K562 (cell line): ENCODE measurements around the gene IL17RA. TPM values are rescaled to one million over a fixed set of nuclear protein-coding genes. Genes with fewer than 3 reads are reported as not detected.

ENCODE experiments used
- ATAC-seq: fragments of 200-7000 bp; cut with Tn5 transposase; 3 replicates; pipeline ENCODE4 v1.9.1; 2020; ENCODE audit warnings: moderate library complexity
- BruUV-seq: library from RNA; stranded (reverse); fragments of 400-500 nt; replicated peaks from 2 replicates; lab custom pipeline; 2021; lab: Mats Ljungman, UMichigan
- CTCF ChIA-PET: fragments of 300-600 bp; formaldehyde crosslinking; extraction: SDS; loops from one replicate; lab custom pipeline; 2021; ENCODE audit warnings: low intra/inter-chr PET ratio; lab: Yijun Ruan, JAX
- POLR2A ChIA-PET: fragments of 300-600, 350-650 bp; sonication (Branson Sonifier 250); formaldehyde crosslinking; extraction: SDS; loops from one replicate; lab custom pipeline; 2021; ENCODE audit warnings: antibody characterized with exemption, inconsistent platforms; lab: Yijun Ruan, JAX
- DNase-seq, 4 experiments: peaks; one replicate each; pipeline versions ENCODE4 v3.0.0 to v3.0.0-alpha.2; 2011 to 2018; ENCODE audit warnings: low spot score in 3 of 4, mixed read lengths in 3 of 4; ENCODE audit errors: extremely low read depth in 1 of 4
- FAIRE-seq: peaks from 2 replicates; lab custom pipeline; 2011; peaks lifted over from hg19 to GRCh38; lab: Jason Lieb, UNC
- H2AFZ ChIP-seq: 2 replicates; pipeline ENCODE4 v1.6.0; 2011; ENCODE audit warnings: low read depth, low read length, control low read depth, inconsistent platforms
- H3K27ac ChIP-seq: fragments of 200-600 bp; 3 replicates; pipeline ENCODE4 v1.8.0; 2011; ENCODE audit warnings: low read depth, mild to moderate bottlenecking, control low read depth, inconsistent platforms, low read length, moderate library complexity, mixed read lengths; ENCODE audit errors: extremely low read depth
- H3K27me3 ChIP-seq, 2 experiments: fragments of 300-600 bp in 1 of 2; 2 replicates in 1 of 2; 3 replicates in 1 of 2; pipeline versions ENCODE4 v1.6.0 to v1.8.0; 2011; ENCODE audit warnings: inconsistent platforms in 2 of 2, low read length in 2 of 2, mild to moderate bottlenecking in 1 of 2, mixed read lengths in 1 of 2, moderate library complexity in 1 of 2; ENCODE audit not compliant: control insufficient read depth in 2 of 2, insufficient read depth in 2 of 2
- H3K36me3 ChIP-seq: fragments of 300-600 bp; 3 replicates; pipeline ENCODE4 v1.8.0; 2011; ENCODE audit warnings: mild to moderate bottlenecking, low read length, inconsistent platforms; ENCODE audit not compliant: control insufficient read depth, insufficient read depth
- H3K4me1 ChIP-seq, 2 experiments: fragments of 200-600 bp in 1 of 2; replicated peaks in 1 of 2; 2 replicates in 1 of 2; 3 replicates in 1 of 2; pipeline versions ENCODE4 v1.5.1 to v1.8.0; 2011; ENCODE audit warnings: inconsistent platforms in 2 of 2, low read length in 2 of 2, mild to moderate bottlenecking in 1 of 2, mixed read lengths in 1 of 2, moderate library complexity in 1 of 2; ENCODE audit not compliant: control insufficient read depth in 2 of 2, insufficient read depth in 2 of 2
- H3K4me2 ChIP-seq: 2 replicates; pipeline ENCODE4 v1.6.1; 2011; ENCODE audit warnings: low read length, control low read depth, inconsistent platforms, mixed read lengths; ENCODE audit not compliant: insufficient read depth
- H3K4me3 ChIP-seq: fragments of 200-600 bp; sonication (generic), shearing (Covaris generic); 2 replicates; pipeline ENCODE4 v1.5.1; 2016; ENCODE audit warnings: control low read depth, inconsistent platforms
- H3K79me2 ChIP-seq: fragments of 200-600 bp; 3 replicates; pipeline ENCODE4 v1.8.0; 2011; ENCODE audit warnings: low read length, inconsistent platforms; ENCODE audit not compliant: control insufficient read depth, insufficient read depth
- H3K9ac ChIP-seq, 2 experiments: 2 replicates each; pipeline versions ENCODE4 v1.6.0 to v1.6.1; 2011; ENCODE audit warnings: low read depth in 2 of 2, low read length in 2 of 2, control low read depth in 1 of 2, inconsistent platforms in 1 of 2, mild to moderate bottlenecking in 1 of 2, mixed read lengths in 1 of 2; ENCODE audit not compliant: insufficient read depth in 1 of 2
- H3K9me1 ChIP-seq: one replicate; pipeline ENCODE4 v1.6.0; 2011; ENCODE audit warnings: inconsistent platforms, mild to moderate bottlenecking, low read length, moderate library complexity; ENCODE audit not compliant: control insufficient read depth, insufficient read depth
- H3K9me3 ChIP-seq: replicated peaks from 2 replicates; pipeline ENCODE4 v1.5.1; 2011; ENCODE audit warnings: low read depth, low read length, inconsistent platforms; ENCODE audit not compliant: control insufficient read depth, insufficient read depth
- H4K20me1 ChIP-seq: replicated peaks from 2 replicates; pipeline ENCODE4 v1.6.1; 2011; ENCODE audit warnings: low read length, inconsistent platforms, mixed read lengths; ENCODE audit not compliant: control insufficient read depth, insufficient read depth
- TEAD2 ChIP-seq: fragments of 450-650 bp; IDR thresholded peaks from 2 replicates; pipeline ENCODE4 v1.6.1; 2016; ENCODE audit warnings: missing genetic modification characterization, control low read depth, missing compliant biosample characterization
- WGBS: fragments of 100-300 bp; shearing (Covaris generic); methylation state at CpG from one replicate; pipeline ENCODE4 v1.1.6; 2016; ENCODE audit warnings: low coverage, mixed read lengths; ENCODE audit not compliant: insufficient coverage; ENCODE audit errors: missing lambda C conversion rate; 5-methylcytosine and 5-hydroxymethylcytosine counted together
- in situ Hi-C: fragments of 300-500 bp; cut with MboI; formaldehyde crosslinking; loops from 4 replicates; pipeline ENCODE4 v1.15.0; 2018; ENCODE audit warnings: inconsistent platforms, mixed read lengths
- intact Hi-C: fragments of 100-400 bp; cut with micrococcal nuclease; formaldehyde crosslinking; loops from 2 replicates; pipeline ENCODE4 v1.14.2; 2022
- polyA plus RNA-seq, 8 experiments: library from polyadenylated mRNA; depleted of rRNA in 4 of 8; stranded (reverse) in 5 of 8; unstranded in 3 of 8; fragments of >200 nt; fragmentation: Nextera tagmentation in 2 of 8; fragmentation: Illumina TruSeq in 1 of 8; extraction: Ambion mirVana in 2 of 8; extraction: Trizol in 1 of 8; gene quantifications; 2 replicates each; pipeline versions ENCODE4 v1.2.1 to v1.2.3, GENCODE V29; 2011 to 2014; ENCODE audit warnings: inconsistent platforms in 1 of 8, missing spikeins in 1 of 8
- total RNA-seq, 7 experiments: library from RNA; depleted of rRNA in 6 of 7; stranded (reverse); fragments of >200 nt in 6 of 7; fragmentation: Illumina TruSeq in 2 of 7; extraction: Trizol in 2 of 7; gene quantifications; 2 replicates each; pipeline versions ENCODE4 v1.2.1 to v1.2.3, GENCODE V29; 2011 to 2021; ENCODE audit warnings: low replicate concordance in 1 of 7
- TF ChIP-seq, protein P1 (sequence below), 3 experiments: IDR thresholded peaks in 2 of 3; conservative IDR thresholded peaks in 1 of 3; 2 replicates each; pipeline ENCODE4 v1.5.1; 2011 to 2012; ENCODE audit warnings: low read length in 3 of 3, mild to moderate bottlenecking in 3 of 3, control low read depth in 2 of 3, improper control_type of control experiment in 1 of 3, inconsistent platforms in 1 of 3, low read depth in 1 of 3, mixed read lengths in 1 of 3, moderate library complexity in 1 of 3; ENCODE audit not compliant: insufficient read depth in 2 of 3

IL17RA gene
- total and polyA plus RNA-seq, 9 of the 15 experiments (the other 6 are each of a cell fraction or from before 2014, with no cell fraction given) = 0.17 to 11.8 (median 3.7) TPM

DNA sequence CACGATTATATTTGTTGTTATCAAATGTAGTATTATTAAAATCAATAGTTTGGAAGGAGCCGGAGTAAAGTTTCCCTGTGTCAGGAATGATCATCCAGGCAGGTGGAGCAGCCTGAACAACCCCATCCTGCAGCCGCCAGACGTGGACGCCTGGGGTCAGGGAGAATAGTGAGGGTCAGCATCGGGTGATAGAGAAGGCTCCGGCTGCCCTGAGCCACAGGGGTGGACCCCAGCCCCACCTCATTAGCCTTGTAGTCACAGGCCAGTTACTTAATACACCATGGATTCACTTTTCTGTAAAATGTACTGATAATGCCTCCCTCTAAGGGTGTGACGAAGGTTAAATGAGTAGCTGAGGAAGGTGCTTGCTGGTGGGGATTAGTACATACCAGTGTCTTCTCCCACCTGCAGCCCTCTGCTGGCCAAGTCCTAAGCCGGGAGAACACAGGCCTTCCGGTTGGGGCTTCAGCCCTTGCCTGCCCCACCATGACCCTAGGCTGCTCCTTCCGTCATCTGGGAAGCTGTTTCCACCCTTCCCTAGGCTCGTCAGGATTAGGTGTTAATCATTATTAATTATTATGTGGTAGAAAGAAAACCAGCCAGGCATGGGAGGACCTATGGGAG is 21.5 kb downstream of the IL17RA start:
- WGBS = 77% methylated on average over 12 of the region's 12 CpGs
- peaks cover 36% of the 10 kb centered on the region; the same call in 2 of the 3 replicates for H3K36me3 ChIP-seq
- no peaks in the 10 kb centered on the region for H3K9me1 ChIP-seq
- ChIA-PET POLR2A (interaction anchor here (1.1 kb wide), 1 partner anchor 11 kb away, joined by 4 read pairs; no protein-coding TSS in a partner anchor), CTCF (no interaction called here)
- H3K4me3 ChIP-seq = no peak overlapping the region
- peak; percentile 60 for ATAC-seq
- TF ChIP-seq, protein P1, sequence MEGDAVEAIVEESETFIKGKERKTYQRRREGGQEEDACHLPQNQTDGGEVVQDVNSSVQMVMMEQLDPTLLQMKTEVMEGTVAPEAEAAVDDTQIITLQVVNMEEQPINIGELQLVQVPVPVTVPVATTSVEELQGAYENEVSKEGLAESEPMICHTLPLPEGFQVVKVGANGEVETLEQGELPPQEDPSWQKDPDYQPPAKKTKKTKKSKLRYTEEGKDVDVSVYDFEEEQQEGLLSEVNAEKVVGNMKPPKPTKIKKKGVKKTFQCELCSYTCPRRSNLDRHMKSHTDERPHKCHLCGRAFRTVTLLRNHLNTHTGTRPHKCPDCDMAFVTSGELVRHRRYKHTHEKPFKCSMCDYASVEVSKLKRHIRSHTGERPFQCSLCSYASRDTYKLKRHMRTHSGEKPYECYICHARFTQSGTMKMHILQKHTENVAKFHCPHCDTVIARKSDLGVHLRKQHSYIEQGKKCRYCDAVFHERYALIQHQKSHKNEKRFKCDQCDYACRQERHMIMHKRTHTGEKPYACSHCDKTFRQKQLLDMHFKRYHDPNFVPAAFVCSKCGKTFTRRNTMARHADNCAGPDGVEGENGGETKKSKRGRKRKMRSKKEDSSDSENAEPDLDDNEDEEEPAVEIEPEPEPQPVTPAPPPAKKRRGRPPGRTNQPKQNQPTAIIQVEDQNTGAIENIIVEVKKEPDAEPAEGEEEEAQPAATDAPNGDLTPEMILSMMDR (IDR thresholded peaks at IDR 0.05 in 2 of 3, conservative IDR thresholded peaks at IDR 0.05 in 1 of 3; ENCODE audit: insufficient read depth in 2 of 3, low read depth in 1 of 3, low read length in 3 of 3) = 0 out of 6 replicates have a peak, but pooled peaks of 1 of the 3 experiments have one; percentile 21
- TF ChIP-seq TEAD2 = no peak
- no peaks in the 10 kb centered on the region; the same call in 1 of the 2 replicates for H4K20me1 ChIP-seq
- intact Hi-C loops = no loop called here
- H2AFZ ChIP-seq = no peak overlapping the region
- in situ Hi-C loops = no loop called here
- no peaks in the 10 kb centered on the region for H3K27me3 ChIP-seq
- H3K79me2 ChIP-seq = no peaks in the 10 kb centered on the region
- FAIRE-seq = no peak
- DNase-seq = no peak
- H3K27ac ChIP-seq = no peak overlapping the region
- BruUV-seq = no TSS peak
- no peak overlapping the region for H3K4me2 ChIP-seq
- no peak overlapping the region for H3K9ac ChIP-seq
- peaks cover 5 to 12% of the 10 kb centered on the region in 2 experiments; a peak in 3 of 5 replicates for H3K4me1 ChIP-seq
- H3K9me3 ChIP-seq = no peaks in the 10 kb centered on the region
